ENCODE results near the gene RABGEF1. TPM values are rescaled to one million over a fixed set of nuclear protein-coding genes. Genes with fewer than 3 reads are reported as not detected.
"Not testable (repeated sequence)": the region's sequence is repeated elsewhere in the genome, so short reads cannot be mapped to it uniquely, and the experiment has no call there.

The RABGEF1 gene
- total RNA-seq, 1 donor from 2014 or later: 48.0 TPM

- DNase-seq: no peak
Observed at GRCh38 chr7:66815951-66816350, 75.4 kb downstream of the RABGEF1 start.

DNA sequence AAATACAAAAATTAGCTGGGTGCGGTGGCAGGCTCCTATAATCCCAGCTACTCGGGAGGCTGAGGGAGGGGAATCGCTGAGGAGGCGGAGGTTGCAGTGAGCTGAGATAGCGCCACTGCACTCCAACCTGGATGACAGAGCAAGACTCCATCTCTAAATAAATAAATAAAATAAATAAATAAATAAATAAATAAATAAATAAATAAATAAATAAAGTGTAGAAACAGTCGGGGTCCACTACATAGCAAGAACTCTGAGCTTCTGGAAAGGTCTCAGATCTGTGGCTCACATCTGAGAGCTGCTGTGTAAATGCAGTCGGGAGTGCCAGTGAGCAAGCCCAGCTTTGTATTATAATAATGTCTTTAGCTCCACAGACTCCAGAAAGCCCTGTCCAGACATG, 76.1 kb downstream of the RABGEF1 start:
- not testable (repeated sequence) for DNase-seq

- DNase-seq: not testable (repeated sequence)
Observed at GRCh38 chr7:66817208-66817795, 76.8 kb downstream of the RABGEF1 start.

DNA sequence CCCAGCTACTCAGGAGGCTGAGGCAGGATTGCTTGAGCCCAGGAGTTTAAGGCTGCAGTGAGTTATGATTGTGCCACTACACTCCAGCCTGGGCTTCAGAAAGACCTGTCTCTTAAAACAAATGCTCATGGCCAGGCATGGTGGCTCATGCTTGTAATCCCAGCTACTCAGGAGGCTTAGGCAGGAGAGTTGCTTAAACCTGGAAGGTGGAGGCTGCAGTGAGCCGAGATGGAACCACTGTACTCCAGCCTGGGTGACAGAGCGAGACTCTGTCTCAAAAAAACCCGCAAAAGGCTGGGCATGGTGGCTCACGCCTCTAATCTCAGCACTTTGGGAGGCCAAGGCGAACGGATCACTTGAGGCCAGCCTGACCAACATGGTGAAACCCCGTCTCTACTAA, 77.4 kb downstream of the RABGEF1 start:
- not testable (repeated sequence) for DNase-seq

- no peak for DNase-seq
Observed at GRCh38 chr7:66824041-66824440, 83.5 kb downstream of the RABGEF1 start.

DNA sequence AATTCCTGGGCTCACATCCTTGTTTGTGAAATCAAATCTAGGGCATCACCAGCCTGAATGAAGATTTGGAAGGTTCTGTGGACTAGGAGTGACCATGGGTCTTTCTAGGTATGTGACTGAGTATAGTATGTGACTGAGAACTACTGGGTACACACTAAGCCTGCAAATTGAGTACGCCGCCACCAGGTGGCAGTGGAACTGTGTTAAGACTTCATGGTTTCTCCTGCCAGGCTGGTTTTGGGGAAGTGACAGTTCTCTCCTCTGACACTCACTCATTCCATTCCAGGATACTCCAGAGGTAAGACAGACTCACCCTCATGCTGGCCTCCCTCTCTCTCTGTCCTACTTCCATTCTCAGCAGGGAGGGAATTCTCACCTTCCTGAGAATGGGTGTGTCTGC, 85.0 kb downstream of the RABGEF1 start:
- not testable (repeated sequence) for DNase-seq

DNA sequence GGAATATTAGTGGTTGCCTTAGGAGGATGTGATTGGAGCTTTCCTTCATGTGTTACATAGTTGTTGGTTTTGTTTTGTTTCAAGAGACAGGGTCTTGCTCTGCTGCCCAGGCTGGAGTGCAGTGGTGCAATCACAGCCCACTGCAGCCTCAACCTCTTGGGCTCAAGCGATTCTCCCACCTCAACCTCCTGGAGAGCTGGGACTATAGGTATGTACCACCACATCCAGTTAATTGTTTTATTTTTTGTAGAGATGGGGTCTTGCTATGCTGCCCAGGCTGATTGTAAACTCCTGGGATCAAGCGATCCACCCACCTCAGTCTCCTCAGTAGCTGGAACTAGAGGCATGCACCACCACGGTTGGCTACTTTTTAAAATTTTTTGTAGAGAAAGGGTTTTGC, 86.1 kb downstream of the RABGEF1 start:
- DNase-seq: no peak

- not testable (repeated sequence) for DNase-seq
Observed at GRCh38 chr7:66830976-66831375, 90.4 kb downstream of the RABGEF1 start.

DNA sequence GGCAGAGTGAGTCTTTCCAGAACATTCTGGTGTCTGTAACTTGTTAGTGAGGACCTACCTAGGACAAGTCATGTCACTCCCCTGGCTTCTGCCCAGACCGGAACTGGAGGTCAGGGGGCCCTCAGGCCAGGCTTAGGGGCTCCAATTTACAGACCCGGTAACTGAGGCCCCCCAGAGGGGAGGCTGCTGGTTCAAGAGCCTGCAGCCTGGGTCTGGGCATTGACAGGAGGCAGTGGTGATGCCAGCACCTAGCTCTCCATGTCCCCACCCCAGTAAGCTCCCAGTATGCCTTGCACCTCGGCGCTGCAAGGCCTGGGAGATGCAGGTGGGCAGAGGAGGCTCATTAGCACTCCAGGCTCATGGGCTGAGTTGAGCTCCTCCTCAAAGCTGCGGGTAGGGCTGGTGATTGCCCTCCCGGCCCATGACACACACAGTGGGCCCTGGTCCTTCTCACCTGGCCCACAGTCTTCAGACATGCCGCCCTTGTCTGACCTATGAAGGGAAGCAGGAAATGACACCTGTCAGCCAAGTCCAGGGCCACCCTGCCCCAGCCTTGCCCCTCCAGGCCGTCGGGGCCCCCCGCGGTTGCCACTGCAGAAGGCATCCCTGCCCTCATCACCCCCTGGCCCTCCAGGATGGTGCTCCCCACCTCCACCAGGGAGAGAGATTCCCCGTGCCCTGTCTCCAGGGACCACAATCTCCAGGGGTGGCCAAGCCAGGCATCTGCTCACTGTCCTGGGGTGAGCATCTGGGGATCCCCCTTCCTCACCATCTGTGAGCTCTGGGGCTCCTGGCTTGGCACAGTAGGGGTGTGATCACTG, 92.2 kb downstream of the RABGEF1 start:
- no peak for DNase-seq

DNA sequence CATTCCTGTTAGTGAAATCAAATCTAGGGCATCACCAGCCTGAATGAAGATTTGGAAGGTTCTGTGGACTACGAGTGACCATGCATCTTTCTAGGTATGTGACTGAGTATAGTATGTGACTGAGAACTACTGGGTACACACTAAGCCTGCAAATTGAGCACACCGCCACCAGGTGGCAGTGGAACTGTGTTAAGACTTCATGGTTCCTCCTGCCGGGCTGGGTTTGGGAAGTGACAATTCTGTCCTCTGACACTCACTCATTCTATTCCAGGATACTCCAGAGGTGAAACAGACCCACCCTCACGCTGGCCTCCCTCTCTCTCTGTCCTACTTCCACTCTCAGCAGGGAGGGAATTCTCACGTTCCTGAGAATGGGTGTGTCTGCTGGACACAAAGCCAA, 96.5 kb downstream of the RABGEF1 start:
- no peak for DNase-seq

DNA sequence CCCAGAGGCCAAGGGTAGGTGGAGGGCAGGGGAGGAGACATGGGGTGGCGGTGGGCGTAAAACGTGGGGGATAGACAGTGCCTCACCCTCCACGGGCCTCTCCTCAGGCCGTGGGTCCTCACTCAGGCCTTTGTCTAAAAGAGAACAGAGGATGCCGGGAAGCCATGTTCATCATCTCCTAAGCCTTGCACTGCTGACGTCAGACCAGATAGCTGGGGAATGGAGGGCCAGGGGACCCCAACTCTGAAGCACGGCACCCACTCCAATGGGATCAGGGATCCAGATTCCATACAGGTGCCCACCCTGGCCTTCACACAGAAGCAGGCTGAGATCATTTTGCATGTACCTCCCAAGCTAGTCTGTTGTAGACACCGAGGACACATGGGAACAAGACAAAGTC, 97.1 kb downstream of the RABGEF1 start:
- no peak for DNase-seq

DNA sequence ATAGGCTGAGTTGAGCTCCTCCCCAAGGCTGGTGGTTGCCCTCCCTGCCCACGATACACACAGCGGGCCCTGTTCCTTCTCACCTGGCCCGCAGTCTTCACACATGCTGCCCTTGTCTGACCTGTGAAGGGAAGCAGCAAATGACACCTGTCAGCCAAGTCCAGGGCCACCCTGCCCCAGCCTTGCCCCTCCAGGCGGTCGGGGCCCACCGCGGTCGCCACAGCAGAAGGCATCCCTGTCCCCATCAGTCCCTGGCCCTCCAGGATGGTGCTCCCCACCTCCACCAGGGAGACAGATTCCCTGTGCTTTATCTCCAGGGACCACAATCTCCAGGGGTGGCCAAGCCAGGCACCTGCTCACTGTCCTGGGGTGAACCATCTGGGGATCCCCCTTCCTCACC, 99.3 kb downstream of the RABGEF1 start:
- no peak for DNase-seq

DNA sequence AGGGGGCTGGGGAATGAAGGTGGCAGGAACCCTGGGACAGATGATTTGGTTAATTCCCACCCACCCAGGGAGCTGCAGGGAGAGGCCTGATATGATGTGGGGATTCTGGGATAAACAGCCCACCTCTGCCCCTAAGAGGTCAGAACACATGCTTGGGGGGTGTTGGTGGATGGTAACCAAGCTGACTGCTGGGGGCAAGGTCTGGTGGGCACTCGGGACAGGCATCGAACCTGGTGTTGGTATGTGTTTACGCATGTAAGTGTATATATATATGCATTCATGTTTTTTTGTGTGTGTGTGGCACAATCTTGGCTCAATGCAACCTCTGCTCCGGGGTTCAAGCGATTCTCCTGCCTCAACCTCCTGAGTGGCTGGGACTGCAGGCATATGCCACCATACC, 99.8 kb downstream of the RABGEF1 start:
- DNase-seq: no peak

GRCh38 chr7:66841898-66842297, 101.4 kb downstream of the RABGEF1 start:
- no peak for DNase-seq

DNA sequence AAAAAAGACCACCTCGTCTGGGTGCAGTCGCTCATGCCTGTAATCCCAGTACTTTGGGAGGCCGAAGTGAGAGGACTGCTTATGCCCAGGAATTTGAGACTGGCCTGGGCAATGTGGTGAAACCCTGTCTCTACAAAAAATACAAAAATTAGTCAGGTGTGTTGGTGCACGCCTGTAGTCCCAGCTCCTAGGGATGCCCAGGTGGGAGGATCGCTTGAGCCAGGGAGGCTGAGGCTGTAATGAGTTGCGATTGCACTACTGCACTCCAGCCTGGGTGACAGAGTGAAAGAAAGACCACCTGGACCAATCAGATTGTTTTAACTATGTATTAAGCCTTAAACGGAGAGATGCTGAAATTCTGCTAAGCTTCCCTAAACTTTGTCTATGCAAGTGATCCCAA, 103.0 kb downstream of the RABGEF1 start:
- not testable (repeated sequence) for DNase-seq

- DNase-seq: peak; percentile 92
Observed at GRCh38 chr7:66844552-66845378, 104.2 kb downstream of the RABGEF1 start.

DNA sequence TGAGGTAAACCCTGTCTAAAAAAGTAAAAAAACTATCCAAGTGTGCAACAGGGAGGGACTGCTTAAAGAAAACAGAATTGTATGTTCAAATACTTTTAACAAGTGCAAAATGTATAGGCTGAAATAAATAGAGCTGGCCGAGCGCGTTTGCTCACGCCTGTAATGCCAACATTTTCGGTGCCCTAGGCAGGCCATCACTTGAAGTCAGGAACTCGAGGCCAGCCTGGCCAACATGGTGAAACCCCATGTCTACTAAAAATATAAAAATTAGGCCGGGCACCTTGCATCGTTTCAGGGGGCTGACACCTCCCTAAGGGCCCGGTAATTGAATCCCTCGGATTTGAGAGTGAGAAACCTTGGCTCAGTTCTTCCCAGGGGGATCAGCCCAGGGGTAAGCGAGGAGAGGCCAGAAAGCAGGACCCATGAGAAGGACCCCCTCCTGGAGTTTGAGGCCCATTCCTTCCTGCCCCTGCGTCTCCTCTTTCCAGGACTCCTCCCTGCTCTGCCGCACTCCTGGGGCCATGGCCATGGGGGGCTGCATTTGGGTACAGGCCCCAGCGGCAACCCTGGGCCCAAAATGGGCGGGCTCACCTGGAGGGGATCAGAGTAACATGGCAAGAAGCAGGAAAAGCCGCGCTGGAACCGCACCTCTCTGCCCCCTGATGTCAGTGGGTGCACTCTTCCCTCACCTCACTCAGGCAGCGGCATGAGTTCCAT, 105.0 kb downstream of the RABGEF1 start:
- DNase-seq: no peak

GRCh38 chr7:66846096-66846445, 105.5 kb downstream of the RABGEF1 start:
- not testable (repeated sequence) for DNase-seq

DNA sequence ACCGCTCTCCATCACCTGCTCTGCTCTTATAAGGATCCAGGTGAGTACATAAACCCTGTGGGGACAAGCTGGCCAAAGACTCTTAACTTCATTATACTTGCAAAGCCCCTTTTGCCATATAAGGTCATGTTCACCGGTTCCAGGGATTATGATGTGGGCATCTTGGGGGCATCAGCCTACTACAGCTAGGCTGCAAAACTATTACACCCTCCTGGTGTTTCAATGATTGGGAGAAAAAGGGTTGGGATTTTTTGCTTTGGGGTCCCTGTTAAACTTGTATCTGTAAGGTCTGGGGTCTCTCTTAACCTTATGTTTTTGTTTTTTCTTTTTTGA, 107.0 kb downstream of the RABGEF1 start:
- not testable (repeated sequence) for DNase-seq

GRCh38 chr7:66847879-66848790, 107.6 kb downstream of the RABGEF1 start:
- DNase-seq: no peak

- DNase-seq: no peak
Observed at GRCh38 chr7:66859339-66859738, 118.8 kb downstream of the RABGEF1 start.

Measured in occipital lobe (tissue), 2 donors.